ENCODE results near the gene HYAL1.

HYAL1 gene

GRCh38 chr3:50321336-50322114 lies 18.2 kb upstream of the HYAL1 start (continued):
- peak; percentile 42; the same call in 1 of the 2 replicates for TF ChIP-seq ZNF398 (tag by site-specific recombination; IDR thresholded peaks at IDR 0.05)
- no peak for TF ChIP-seq ZNF362 (tag by site-specific recombination; IDR thresholded peaks at IDR 0.05)
- TF ChIP-seq ZNF776 (tag by site-specific recombination; IDR thresholded peaks at IDR 0.05; ENCODE audit: borderline replicate concordance), result no peak
- no peak for TF ChIP-seq SCRT1 (tag by site-specific recombination; IDR thresholded peaks at IDR 0.05; ENCODE audit: borderline replicate concordance)
- no peak for TF ChIP-seq ZNF341 (tag by site-specific recombination; IDR thresholded peaks at IDR 0.05; ENCODE audit: low read depth)
- TF ChIP-seq ZNF76 (tag by site-specific recombination; IDR thresholded peaks at IDR 0.05; ENCODE audit: borderline replicate concordance, low read depth), result peak; percentile 83; the same call in 1 of the 2 replicates
- TF ChIP-seq ZFP69B (tag by site-specific recombination; IDR thresholded peaks at IDR 0.05), result peak; percentile 100
- 0 out of 2 replicates have a peak, but pooled peaks have one; percentile 28 for TF ChIP-seq ZNF843 (tag by site-specific recombination; IDR thresholded peaks at IDR 0.05)
- TF ChIP-seq ZBTB26 (tag by site-specific recombination; optimal IDR thresholded peaks at IDR 0.05), result peak; percentile 40
- TF ChIP-seq ZNF785 (tag by site-specific recombination; IDR thresholded peaks at IDR 0.05), result peak; percentile 72; the same call in 1 of the 2 replicates
- TF ChIP-seq ZEB2 (tag by site-specific recombination; IDR thresholded peaks at IDR 0.05), result peak; percentile 53; the same call in 1 of the 2 replicates
- no peak for TF ChIP-seq INSM2 (tag by site-specific recombination; IDR thresholded peaks at IDR 0.05)
- peak; percentile 67 for TF ChIP-seq KLF9 (tag by site-specific recombination; IDR thresholded peaks at IDR 0.05; ENCODE audit: low read depth)
- TF ChIP-seq ZNF292 (tag by site-specific recombination; IDR thresholded peaks at IDR 0.05; ENCODE audit: borderline replicate concordance, low read depth), result no peak
- no peak for TF ChIP-seq ZNF19 (tag by site-specific recombination; IDR thresholded peaks at IDR 0.05; ENCODE audit: low read depth)
- TF ChIP-seq ZXDB (tag by site-specific recombination; IDR thresholded peaks at IDR 0.05), result peak; percentile 50; the same call in 1 of the 2 replicates
- no peak for TF ChIP-seq ZNF658 (tag by site-specific recombination; IDR thresholded peaks at IDR 0.05)
- TF ChIP-seq SALL2 (tag by site-specific recombination; IDR thresholded peaks at IDR 0.05; ENCODE audit: borderline replicate concordance), result no peak
- no peak for TF ChIP-seq ZIC2 (tag by site-specific recombination; IDR thresholded peaks at IDR 0.05)
- peak; percentile 100 for TF ChIP-seq ZNF692 (tag by site-specific recombination; IDR thresholded peaks at IDR 0.05)
- 0 out of 2 replicates have a peak, but pooled peaks have one; percentile 68 for TF ChIP-seq KLF17 (tag by site-specific recombination; IDR thresholded peaks at IDR 0.05)
- TF ChIP-seq MZF1 (tag by site-specific recombination; IDR thresholded peaks at IDR 0.05; ENCODE audit: borderline replicate concordance), result no peak
- TF ChIP-seq SP2 (tag by site-specific recombination; IDR thresholded peaks at IDR 0.05), result peak; percentile 57
- peak; percentile 68; the same call in 1 of the 2 replicates for TF ChIP-seq ZNF639 (tag by site-specific recombination; IDR thresholded peaks at IDR 0.05)
- TF ChIP-seq ZNF214 (tag by site-specific recombination; IDR thresholded peaks at IDR 0.05; ENCODE audit: borderline replicate concordance), result no peak
- no peak for TF ChIP-seq ZNF530 (tag by site-specific recombination; IDR thresholded peaks at IDR 0.05; ENCODE audit: low read depth)
- TF ChIP-seq ZNF26 (tag by site-specific recombination; IDR thresholded peaks at IDR 0.05), result no peak
